GM12878 (cell line): ENCODE data around the gene CISTR. TPM values are rescaled to one million over a fixed set of nuclear protein-coding genes. Genes with fewer than 3 reads are reported as not detected.
A peak's percentile ranks its signal among the peaks of the same experiment; 100 is the strongest.

Experiments
- BCL11A ChIP-seq: IDR thresholded peaks from 2 replicates; pipeline ENCODE4 v1.6.1; 2011; ENCODE audit warnings: low read depth, low read length
- CBX3 ChIP-seq: fragments of 200-600 bp; sonication (generic); IDR thresholded peaks from 2 replicates; pipeline ENCODE4 v1.6.1; 2016; ENCODE audit warnings: low read depth, borderline replicate concordance
- CEBPB ChIP-seq, 2 experiments: fragments of 150-350 bp in 1 of 2; IDR thresholded peaks; 2 replicates each; pipeline ENCODE4 v1.6.1; 2012 to 2014; ENCODE audit warnings: low read depth in 2 of 2, low read length in 2 of 2, borderline replicate concordance in 1 of 2, inconsistent platforms in 1 of 2
- CHD2 ChIP-seq: IDR thresholded peaks from 2 replicates; pipeline ENCODE4 v1.6.1; 2011; ENCODE audit warnings: low read depth, low read length, improper control_type of control experiment, borderline replicate concordance
- CHD4 ChIP-seq: fragments of 200-600 bp; sonication (generic); IDR thresholded peaks from 2 replicates; pipeline ENCODE4 v1.6.1; 2016; ENCODE audit warnings: mild to moderate bottlenecking
- ELK1 ChIP-seq: IDR thresholded peaks from 2 replicates; pipeline ENCODE4 v1.6.1; 2012; ENCODE audit warnings: low read depth, low read length, improper control_type of control experiment
- EP300 ChIP-seq, 2 experiments: fragments of 150-350 bp in 1 of 2; IDR thresholded peaks; 2 replicates each; pipeline ENCODE4 v1.6.1; 2011 to 2012; ENCODE audit warnings: low read depth in 2 of 2, low read length in 2 of 2, borderline replicate concordance in 1 of 2, improper control_type of control experiment in 1 of 2, inconsistent platforms in 1 of 2; ENCODE audit not compliant: control insufficient read depth in 1 of 2
- ESRRA ChIP-seq: IDR thresholded peaks from 2 replicates; pipeline ENCODE4 v1.6.1; 2012; ENCODE audit warnings: mild to moderate bottlenecking, low read length, improper control_type of control experiment
- MXI1 ChIP-seq: fragments of 150-350 bp; IDR thresholded peaks from 2 replicates; pipeline ENCODE4 v1.6.1; 2011; ENCODE audit warnings: low read depth, mild to moderate bottlenecking, inconsistent platforms, low read length, improper control_type of control experiment
- MYB ChIP-seq: fragments of 150-350 bp; IDR thresholded peaks from 2 replicates; pipeline ENCODE4 v1.6.1; 2014; ENCODE audit warnings: mild to moderate bottlenecking, low read depth, low read length, borderline replicate concordance
- NFIC ChIP-seq: IDR thresholded peaks from 2 replicates; pipeline ENCODE4 v1.6.1; 2012; ENCODE audit warnings: low read depth, mild to moderate bottlenecking, inconsistent platforms, low read length, moderate library complexity
- SIN3A ChIP-seq: IDR thresholded peaks from 2 replicates; pipeline ENCODE4 v1.6.1; 2012; ENCODE audit warnings: low read depth, low read length, improper control_type of control experiment
- SMAD5 ChIP-seq: IDR thresholded peaks from 2 replicates; pipeline ENCODE4 v1.6.1; 2016; ENCODE audit warnings: antibody characterized with exemption, low read depth
- SMARCA5 ChIP-seq: fragments of 450-650 bp; IDR thresholded peaks from 2 replicates; pipeline ENCODE4 v1.6.1; 2017; ENCODE audit warnings: mild to moderate bottlenecking
- SREBF1 ChIP-seq: IDR thresholded peaks from 2 replicates; pipeline ENCODE4 v1.6.1; 2012; ENCODE audit warnings: mild to moderate bottlenecking, low read length
- SUZ12 ChIP-seq: fragments of 200-600 bp; sonication (generic); IDR thresholded peaks from one replicate; pipeline ENCODE4 v1.6.1; 2018; ENCODE audit warnings: antibody characterized with exemption, mild to moderate bottlenecking; ENCODE audit not compliant: unreplicated experiment
- YY1 ChIP-seq: IDR thresholded peaks from 2 replicates; pipeline ENCODE4 v1.6.1; 2011; ENCODE audit warnings: low read depth, mild to moderate bottlenecking, low read length
- ZBED1 ChIP-seq: IDR thresholded peaks from 2 replicates; pipeline ENCODE4 v1.6.1; 2016; ENCODE audit warnings: borderline replicate concordance
- ZNF24 ChIP-seq: fragments of 450-650 bp; IDR thresholded peaks from 2 replicates; pipeline ENCODE4 v1.6.1; 2017; ENCODE audit warnings: antibody characterized with exemption, mild to moderate bottlenecking
- ZNF384 ChIP-seq: IDR thresholded peaks from 2 replicates; pipeline ENCODE4 v1.6.1; 2012; ENCODE audit warnings: low read depth, mild to moderate bottlenecking, low read length, improper control_type of control experiment, borderline replicate concordance
- polyA plus RNA-seq, 11 experiments: library from polyadenylated mRNA; depleted of rRNA in 4 of 11; unstranded in 6 of 11; stranded (reverse) in 5 of 11; fragments of >200 nt; fragmentation: Nextera tagmentation in 4 of 11; fragmentation: Illumina TruSeq in 1 of 11; extraction: Ambion mirVana in 4 of 11; extraction: Trizol in 1 of 11; gene quantifications; 1 replicate in 1 of 11; 2 replicates in 10 of 11; pipeline versions ENCODE4 v1.2.1 to v1.2.3, GENCODE V29; 2011 to 2016; ENCODE audit warnings: inconsistent platforms in 2 of 11, missing spikeins in 2 of 11, low read depth in 1 of 11
- total RNA-seq, 4 experiments: library from RNA; depleted of rRNA in 3 of 4; stranded (reverse); fragments of >200 nt in 3 of 4; fragmentation: Illumina TruSeq in 1 of 4; extraction: Trizol in 1 of 4; gene quantifications; 2 replicates each; pipeline versions ENCODE4 v1.2.1 to v1.2.3, GENCODE V29; 2013 to 2021
- TF ChIP-seq, protein P1 (sequence below), 3 experiments: IDR thresholded peaks in 2 of 3; conservative IDR thresholded peaks in 1 of 3; 2 replicates each; pipeline ENCODE4 v1.5.1; 2011; ENCODE audit warnings: low read depth in 3 of 3, low read length in 3 of 3, mild to moderate bottlenecking in 3 of 3, control low read depth in 2 of 3, moderate library complexity in 2 of 3, inconsistent platforms in 1 of 3, mixed read lengths in 1 of 3; ENCODE audit not compliant: control insufficient read depth in 2 of 3, insufficient read depth in 1 of 3; ENCODE audit errors: extremely low read depth in 1 of 3
- TF ChIP-seq, protein P2 (sequence below): fragments of 450-650 bp; IDR thresholded peaks from 2 replicates; pipeline ENCODE4 v1.6.1; 2016; ENCODE audit warnings: mild to moderate bottlenecking, moderate library complexity, borderline replicate concordance
- TF ChIP-seq, protein P3 (sequence below): IDR thresholded peaks from 2 replicates; pipeline ENCODE4 v1.6.1; 2011; ENCODE audit warnings: borderline replicate concordance, low read depth, mild to moderate bottlenecking, moderate library complexity, mixed read lengths, low read length; ENCODE audit not compliant: insufficient read depth; ENCODE audit errors: extremely low read length

The CISTR gene
- total and polyA plus RNA-seq, 10 of the 15 experiments (the other 5 are each of a cell fraction or from before 2014, with no cell fraction given): 0.26 TPM; not detected in 9

GRCh38 chr12:53701518-53702264, 50.1 kb downstream of the CISTR start (continued):
- TF ChIP-seq ELK1 (no peak), SMARCA5 (peak; percentile 77; the same call in 1 of the 2 replicates), SREBF1 (no peak), ZBED1 (no peak), EP300 (IDR thresholded peaks at IDR 0.05; ENCODE audit: borderline replicate concordance in 1 of 2, control insufficient read depth in 1 of 2, low read depth in 2 of 2, low read length in 2 of 2) (no peak), ESRRA (no peak), BCL11A (no peak), MYB (no peak), CHD4 (no peak), CEBPB (IDR thresholded peaks at IDR 0.05; ENCODE audit: borderline replicate concordance in 1 of 2, low read depth in 2 of 2, low read length in 2 of 2) (no peak), MXI1 (no peak), SMAD5 (no peak), SUZ12 (no peak), SIN3A (no peak), ZNF24 (no peak), NFIC (no peak), CHD2 (no peak), CBX3 (no peak), ZNF384 (no peak), YY1 (peak; percentile 45; the same call in 1 of the 2 replicates)
- TF ChIP-seq, protein P1, sequence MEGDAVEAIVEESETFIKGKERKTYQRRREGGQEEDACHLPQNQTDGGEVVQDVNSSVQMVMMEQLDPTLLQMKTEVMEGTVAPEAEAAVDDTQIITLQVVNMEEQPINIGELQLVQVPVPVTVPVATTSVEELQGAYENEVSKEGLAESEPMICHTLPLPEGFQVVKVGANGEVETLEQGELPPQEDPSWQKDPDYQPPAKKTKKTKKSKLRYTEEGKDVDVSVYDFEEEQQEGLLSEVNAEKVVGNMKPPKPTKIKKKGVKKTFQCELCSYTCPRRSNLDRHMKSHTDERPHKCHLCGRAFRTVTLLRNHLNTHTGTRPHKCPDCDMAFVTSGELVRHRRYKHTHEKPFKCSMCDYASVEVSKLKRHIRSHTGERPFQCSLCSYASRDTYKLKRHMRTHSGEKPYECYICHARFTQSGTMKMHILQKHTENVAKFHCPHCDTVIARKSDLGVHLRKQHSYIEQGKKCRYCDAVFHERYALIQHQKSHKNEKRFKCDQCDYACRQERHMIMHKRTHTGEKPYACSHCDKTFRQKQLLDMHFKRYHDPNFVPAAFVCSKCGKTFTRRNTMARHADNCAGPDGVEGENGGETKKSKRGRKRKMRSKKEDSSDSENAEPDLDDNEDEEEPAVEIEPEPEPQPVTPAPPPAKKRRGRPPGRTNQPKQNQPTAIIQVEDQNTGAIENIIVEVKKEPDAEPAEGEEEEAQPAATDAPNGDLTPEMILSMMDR (IDR thresholded peaks at IDR 0.05 in 2 of 3, conservative IDR thresholded peaks at IDR 0.05 in 1 of 3; ENCODE audit: control insufficient read depth in 2 of 3, extremely low read depth in 1 of 3, insufficient read depth in 1 of 3, low read depth in 3 of 3, low read length in 3 of 3): peak; percentile 96 to 99 (median 98); a peak in 5 of 6 replicates
- TF ChIP-seq, protein P2, sequence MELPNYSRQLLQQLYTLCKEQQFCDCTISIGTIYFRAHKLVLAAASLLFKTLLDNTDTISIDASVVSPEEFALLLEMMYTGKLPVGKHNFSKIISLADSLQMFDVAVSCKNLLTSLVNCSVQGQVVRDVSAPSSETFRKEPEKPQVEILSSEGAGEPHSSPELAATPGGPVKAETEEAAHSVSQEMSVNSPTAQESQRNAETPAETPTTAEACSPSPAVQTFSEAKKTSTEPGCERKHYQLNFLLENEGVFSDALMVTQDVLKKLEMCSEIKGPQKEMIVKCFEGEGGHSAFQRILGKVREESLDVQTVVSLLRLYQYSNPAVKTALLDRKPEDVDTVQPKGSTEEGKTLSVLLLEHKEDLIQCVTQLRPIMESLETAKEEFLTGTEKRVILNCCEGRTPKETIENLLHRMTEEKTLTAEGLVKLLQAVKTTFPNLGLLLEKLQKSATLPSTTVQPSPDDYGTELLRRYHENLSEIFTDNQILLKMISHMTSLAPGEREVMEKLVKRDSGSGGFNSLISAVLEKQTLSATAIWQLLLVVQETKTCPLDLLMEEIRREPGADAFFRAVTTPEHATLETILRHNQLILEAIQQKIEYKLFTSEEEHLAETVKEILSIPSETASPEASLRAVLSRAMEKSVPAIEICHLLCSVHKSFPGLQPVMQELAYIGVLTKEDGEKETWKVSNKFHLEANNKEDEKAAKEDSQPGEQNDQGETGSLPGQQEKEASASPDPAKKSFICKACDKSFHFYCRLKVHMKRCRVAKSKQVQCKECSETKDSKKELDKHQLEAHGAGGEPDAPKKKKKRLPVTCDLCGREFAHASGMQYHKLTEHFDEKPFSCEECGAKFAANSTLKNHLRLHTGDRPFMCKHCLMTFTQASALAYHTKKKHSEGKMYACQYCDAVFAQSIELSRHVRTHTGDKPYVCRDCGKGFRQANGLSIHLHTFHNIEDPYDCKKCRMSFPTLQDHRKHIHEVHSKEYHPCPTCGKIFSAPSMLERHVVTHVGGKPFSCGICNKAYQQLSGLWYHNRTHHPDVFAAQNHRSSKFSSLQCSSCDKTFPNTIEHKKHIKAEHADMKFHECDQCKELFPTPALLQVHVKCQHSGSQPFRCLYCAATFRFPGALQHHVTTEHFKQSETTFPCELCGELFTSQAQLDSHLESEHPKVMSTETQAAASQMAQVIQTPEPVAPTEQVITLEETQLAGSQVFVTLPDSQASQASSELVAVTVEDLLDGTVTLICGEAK: no peak
- TF ChIP-seq, protein P3, sequence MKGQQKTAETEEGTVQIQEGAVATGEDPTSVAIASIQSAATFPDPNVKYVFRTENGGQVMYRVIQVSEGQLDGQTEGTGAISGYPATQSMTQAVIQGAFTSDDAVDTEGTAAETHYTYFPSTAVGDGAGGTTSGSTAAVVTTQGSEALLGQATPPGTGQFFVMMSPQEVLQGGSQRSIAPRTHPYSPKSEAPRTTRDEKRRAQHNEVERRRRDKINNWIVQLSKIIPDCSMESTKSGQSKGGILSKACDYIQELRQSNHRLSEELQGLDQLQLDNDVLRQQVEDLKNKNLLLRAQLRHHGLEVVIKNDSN: no peak
